Measurements from ENCODE around the gene ITGB1BP2.

- no peak for TF ChIP-seq FOXM1 (IDR thresholded peaks at IDR 0.05; ENCODE audit: low read depth)
- no peak for TF ChIP-seq JUND (IDR thresholded peaks at IDR 0.05)
- TF ChIP-seq ZBTB33 (IDR thresholded peaks at IDR 0.05; ENCODE audit: borderline replicate concordance, low read depth): no peak
- no peak for TF ChIP-seq TAF1 (IDR thresholded peaks at IDR 0.05; ENCODE audit: borderline replicate concordance, low read depth, low read length)
- no peak for TF ChIP-seq RAD21 (IDR thresholded peaks at IDR 0.05; ENCODE audit: low read length)
- no peak for TF ChIP-seq CHD2 (IDR thresholded peaks at IDR 0.05; ENCODE audit: low read length, partially characterized antibody)
- TF ChIP-seq SIN3A (IDR thresholded peaks at IDR 0.05; ENCODE audit: borderline replicate concordance, low read depth, low read length): no peak
- no peak for TF ChIP-seq CTCF (IDR thresholded peaks at IDR 0.05)
- TF ChIP-seq FOSL2 (IDR thresholded peaks at IDR 0.05; ENCODE audit: borderline replicate concordance, low read depth): no peak
- TF ChIP-seq GABPA (IDR thresholded peaks at IDR 0.05; ENCODE audit: low read depth): no peak
- TF ChIP-seq POLR2AphosphoS5 (IDR thresholded peaks at IDR 0.05; ENCODE audit: low read depth, low read length): no peak
Observed at GRCh38 chrX:71256051-71256450, 45.5 kb upstream of the ITGB1BP2 start.
